Right cardiac atrium (tissue), 5 donors: ENCODE measurements around the gene CDCP2. TPM values are rescaled to one million over a fixed set of nuclear protein-coding genes. Genes with fewer than 3 reads are reported as not detected.
"Not testable (repeated sequence)": the region's sequence is repeated elsewhere in the genome, so short reads cannot be mapped to it uniquely, and the experiment has no call there.

Source experiments
- ATAC-seq, 2 donors: fragments of 200-7000 bp; cut with Tn5 transposase; one replicate each; pipeline versions ENCODE4 v1.8.0 to v1.9.1; 2020; ENCODE audit warnings: moderate library complexity in 2 of 2, mild to moderate bottlenecking in 1 of 2
- DNase-seq, 3 donors: peaks; one replicate each; pipeline ENCODE4 v3.0.0-alpha.2; 2020
- H3K27ac ChIP-seq: one replicate; pipeline ENCODE4 v1.5.1; 2013; ENCODE audit warnings: mild to moderate bottlenecking, low read length, control low read depth, moderate library complexity
- H3K27me3 ChIP-seq: one replicate; pipeline ENCODE4 v1.6.1; 2013; ENCODE audit not compliant: control insufficient read depth, insufficient read depth
- H3K4me1 ChIP-seq: one replicate; pipeline ENCODE4 v1.6.1; 2013; ENCODE audit warnings: low read length; ENCODE audit not compliant: control insufficient read depth, insufficient read depth
- H3K4me3 ChIP-seq: one replicate; pipeline ENCODE4 v1.5.1; 2013; ENCODE audit warnings: low read length, control low read depth
- H3K9me3 ChIP-seq: one replicate; pipeline ENCODE4 v1.6.1; 2013; ENCODE audit warnings: low read length; ENCODE audit not compliant: control insufficient read depth
- WGBS: extraction: QIAGEN DNeasy Blood & Tissue Kit; methylation state at CpG from one replicate; pipeline ENCODE4 v1.1.7; 2013; 5-methylcytosine and 5-hydroxymethylcytosine counted together
- intact Hi-C, 4 donors: fragments of 100-400 bp; cut with DNase I; formaldehyde crosslinking; loops; one replicate each; pipeline versions ENCODE4 v1.11.0 to v1.14.0; 2022 to 2023
- polyA plus RNA-seq: library from polyadenylated mRNA; stranded (reverse); fragments of 200-250 nt; gene quantifications from one replicate; pipeline ENCODE4 v1.2.3, GENCODE V29; 2013
- total RNA-seq, 4 donors: library from RNA; stranded (reverse); fragmentation: NEBNext Ultra II Directional; extraction: Animal tissue kit (Norgen Biotek cat#: 25700); gene quantifications; one replicate each; pipeline ENCODE4 v1.2.1, GENCODE V29; 2021
- donor health status: healthy with polysubstance abuse.
- donor health status: DM: no; HTN: yes; CAD: no.
- donor health status: DM: no; HTN: no; CAD: no.
- donor health status: DM: no; HTN: yes; CAD: no; lungs with severe emphysema.
- donor health status: DM: yes; HTN: yes; CAD: no.

Gene CDCP2
- total and polyA plus RNA-seq, 5 donors = not detected

DNA sequence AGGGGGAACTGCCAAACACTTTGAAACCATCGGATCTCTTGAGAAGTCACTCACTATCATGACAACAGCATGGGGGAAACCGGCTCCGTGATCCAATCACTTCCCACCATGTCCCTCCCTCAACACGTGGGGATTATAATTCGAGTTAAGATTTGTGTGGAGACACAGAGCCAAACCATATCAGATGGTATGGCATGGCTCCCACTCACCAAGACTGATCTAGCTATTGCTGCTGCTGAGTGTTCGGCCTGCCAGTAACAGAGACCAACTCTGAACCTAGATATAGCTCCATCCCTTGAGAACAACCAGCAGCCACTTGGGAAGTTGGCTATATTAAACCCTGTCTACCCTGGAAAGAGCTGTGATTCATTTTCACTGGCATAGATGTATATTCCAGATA is 49.4 kb downstream of the CDCP2 start:
- Histone ChIP-seq H3K27ac (no peak overlapping the region), H3K4me1 (no peaks in the 10 kb centered on the region), H3K9me3 (no peaks in the 10 kb centered on the region), H3K27me3 (no peaks in the 10 kb centered on the region), H3K4me3 (no peak overlapping the region)
- ATAC-seq (no peak), DNase-seq (no peak)
- intact Hi-C loops = no loop called here
- WGBS = 81% methylated on average over 6 of the region's 6 CpGs

- H3K4me1 ChIP-seq = peaks cover 2% of the 10 kb centered on the region
- H3K27ac ChIP-seq = no peak overlapping the region
- no peaks in the 10 kb centered on the region for H3K9me3 ChIP-seq
- no peak for ATAC-seq
- no peak overlapping the region for H3K4me3 ChIP-seq
- 72% methylated on average over 2 of the region's 2 CpGs for WGBS
- H3K27me3 ChIP-seq = no peaks in the 10 kb centered on the region
- no peak for DNase-seq
- intact Hi-C loops = no loop called here
Observed at GRCh38 chr1:54100500-54100899, 52.3 kb downstream of the CDCP2 start.

GRCh38 chr1:54099061-54099610 is 53.7 kb downstream of the CDCP2 start:
- no peak overlapping the region for H3K27ac ChIP-seq
- H3K4me3 ChIP-seq = no peak overlapping the region
- WGBS = 78% methylated on average over 6 of the region's 6 CpGs
- no peak for DNase-seq
- ATAC-seq = no peak
- H3K4me1 ChIP-seq = peaks cover 2% of the 10 kb centered on the region
- no peaks in the 10 kb centered on the region for H3K27me3 ChIP-seq
- intact Hi-C loops = no loop called here
- no peaks in the 10 kb centered on the region for H3K9me3 ChIP-seq

DNA sequence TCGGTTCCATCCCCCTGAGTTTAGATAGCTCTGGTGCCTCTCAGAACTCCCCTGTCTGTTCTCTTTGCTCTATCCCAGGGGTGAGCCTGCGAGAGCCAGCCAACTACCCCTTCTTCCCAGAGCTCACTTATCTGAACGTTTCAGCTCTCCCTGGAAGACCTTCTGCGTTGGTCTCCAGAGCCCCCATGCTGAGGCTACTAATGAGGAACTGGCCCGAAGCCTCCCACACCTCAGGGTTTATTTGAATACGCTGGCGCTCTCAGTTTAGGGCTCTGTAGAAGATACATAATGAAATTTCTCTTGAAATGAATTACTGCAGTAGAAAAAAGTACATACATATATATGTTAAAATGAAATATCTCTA is 55.9 kb downstream of the CDCP2 start:
- Histone ChIP-seq H3K27me3 (no peaks in the 10 kb centered on the region), H3K9me3 (no peaks in the 10 kb centered on the region), H3K4me3 (no peak overlapping the region), H3K27ac (no peak overlapping the region), H3K4me1 (peaks cover 2% of the 10 kb centered on the region)
- no peak for DNase-seq
- intact Hi-C loops = no loop called here
- no peak for ATAC-seq
- WGBS = 58% methylated on average over 7 of the region's 7 CpGs

- DNase-seq (no peak), ATAC-seq (no peak)
- WGBS = 75% methylated on average over 25 of the region's 25 CpGs
- no peak overlapping the region for H3K4me3 ChIP-seq
- H3K4me1 ChIP-seq = peaks cover 2% of the 10 kb centered on the region
- no peaks in the 10 kb centered on the region for H3K27me3 ChIP-seq
- no peaks in the 10 kb centered on the region for H3K9me3 ChIP-seq
- no peak overlapping the region for H3K27ac ChIP-seq
- intact Hi-C loops = no loop called here
Observed at GRCh38 chr1:54096227-54096876, 56.4 kb downstream of the CDCP2 start.

GRCh38 chr1:54095546-54096226 is 57.1 kb downstream of the CDCP2 start:
- H3K27ac ChIP-seq = no peak overlapping the region
- H3K27me3 ChIP-seq = no peaks in the 10 kb centered on the region
- 64% methylated on average over 8 of the region's 8 CpGs for WGBS
- no peak overlapping the region for H3K4me3 ChIP-seq
- no peak for DNase-seq
- peak; percentile 50 to 58 for ATAC-seq
- no peaks in the 10 kb centered on the region for H3K9me3 ChIP-seq
- H3K4me1 ChIP-seq = peaks cover 2% of the 10 kb centered on the region
- intact Hi-C loops = no loop called here

GRCh38 chr1:54094730-54095105 is 58.1 kb downstream of the CDCP2 start:
- H3K27ac ChIP-seq, H3K4me3 ChIP-seq, ATAC-seq, H3K9me3 ChIP-seq, H3K27me3 ChIP-seq, intact Hi-C loops, DNase-seq, H3K4me1 ChIP-seq: not testable (repeated sequence)
- WGBS = 33% methylated on average over 1 of the region's 1 CpG

DNA sequence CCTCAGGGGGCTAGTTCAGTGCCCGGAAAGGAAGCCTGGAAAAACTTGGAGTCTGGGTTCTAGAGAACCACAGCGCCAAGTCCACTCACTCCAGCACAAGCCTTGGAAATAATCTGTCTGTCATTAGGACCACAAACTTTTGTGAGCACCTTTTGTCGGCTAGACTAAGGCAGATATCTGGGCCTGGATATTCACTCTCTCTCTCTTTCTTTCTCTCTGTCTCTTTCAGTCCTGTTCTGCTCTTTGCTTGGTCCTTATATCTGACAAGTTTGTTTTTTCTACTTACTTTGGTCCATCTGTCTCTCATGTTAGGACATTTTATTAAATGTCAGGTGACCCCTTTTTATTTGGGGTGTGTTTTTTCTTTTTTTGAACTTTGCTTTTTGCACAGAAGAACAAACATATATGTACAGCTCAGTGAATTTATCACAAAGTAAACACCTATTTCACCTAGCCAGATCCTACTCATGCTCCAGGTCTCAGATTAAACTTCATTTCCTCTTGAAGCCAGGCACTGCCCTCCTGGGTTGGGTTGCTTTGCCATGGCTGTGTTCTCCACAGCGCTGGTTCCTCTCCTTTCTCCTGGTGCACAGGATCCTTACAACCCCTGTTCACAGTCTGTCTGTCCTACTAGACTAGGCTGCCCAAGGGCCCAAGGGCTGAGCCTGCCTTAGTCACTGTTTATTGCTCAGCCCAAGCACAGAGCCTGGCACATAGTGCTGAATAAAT is 58.6 kb downstream of the CDCP2 start:
- Histone ChIP-seq H3K4me1 (peaks cover 2% of the 10 kb centered on the region), H3K27ac (no peak overlapping the region), H3K4me3 (no peak overlapping the region), H3K9me3 (no peaks in the 10 kb centered on the region), H3K27me3 (no peaks in the 10 kb centered on the region)
- intact Hi-C loops = no loop called here
- ATAC-seq = no peak
- WGBS = 90% methylated on average over 4 of the region's 4 CpGs
- DNase-seq = no peak

GRCh38 chr1:54091666-54092065 is 61.1 kb downstream of the CDCP2 start:
- no peak for ATAC-seq
- Histone ChIP-seq H3K9me3 (no peaks in the 10 kb centered on the region), H3K27me3 (no peaks in the 10 kb centered on the region), H3K27ac (no peak overlapping the region), H3K4me3 (no peak overlapping the region), H3K4me1 (peaks cover 2% of the 10 kb centered on the region)
- no peak for DNase-seq
- WGBS = 86% methylated on average over 3 of the region's 3 CpGs
- intact Hi-C loops = no loop called here

DNA sequence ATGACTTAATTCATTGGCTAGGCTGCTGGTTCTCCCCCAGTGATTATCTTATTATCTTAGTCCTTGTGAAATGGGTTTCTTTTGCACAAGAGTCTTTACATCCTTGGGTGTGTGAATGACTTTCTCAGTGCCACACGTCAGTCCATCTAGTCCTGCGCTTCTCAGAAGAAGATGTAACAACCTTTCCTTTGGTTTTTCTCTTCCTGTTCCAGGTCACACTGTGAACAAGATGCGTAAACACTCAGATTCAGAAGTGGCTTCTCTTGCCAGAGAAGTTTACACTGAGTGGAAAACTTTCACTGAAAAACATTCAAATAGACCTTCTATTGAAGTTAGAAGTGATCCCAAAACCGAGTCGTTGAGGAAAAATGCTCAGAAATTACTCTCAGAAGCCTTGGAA is 64.4 kb downstream of the CDCP2 start:
- intact Hi-C loops = no loop called here
- DNase-seq = no peak
- ATAC-seq = no peak
- 93% methylated on average over 5 of the region's 5 CpGs for WGBS
- Histone ChIP-seq H3K4me3 (no peak overlapping the region), H3K9me3 (no peaks in the 10 kb centered on the region), H3K27me3 (no peaks in the 10 kb centered on the region), H3K27ac (no peak overlapping the region), H3K4me1 (no peaks in the 10 kb centered on the region)

GRCh38 chr1:54086754-54087153 is 66.0 kb downstream of the CDCP2 start:
- Histone ChIP-seq H3K27ac (no peak overlapping the region), H3K27me3 (no peaks in the 10 kb centered on the region), H3K4me1 (no peaks in the 10 kb centered on the region), H3K9me3 (no peaks in the 10 kb centered on the region), H3K4me3 (no peak overlapping the region)
- ATAC-seq (no peak), DNase-seq (no peak)
- intact Hi-C loops = no loop called here
- 88% methylated on average over 1 of the region's 1 CpG for whole genome bisulfite sequencing
